GM12892 (cell line): ENCODE data around the gene SUN1.

Experiments used
- DNase-seq: peaks from one replicate; pipeline ENCODE4 v3.0.0; 2011; ENCODE audit not compliant: insufficient read length
- FAIRE-seq: peaks from 2 replicates; lab custom pipeline; 2011; peaks lifted over from hg19 to GRCh38; lab: Jason Lieb, UNC
- POLR2A ChIP-seq: IDR thresholded peaks from 2 replicates; pipeline ENCODE4 v1.6.1; 2011; ENCODE audit warnings: low read depth, low read length, control low read depth
- POLR2AphosphoS5 ChIP-seq: IDR thresholded peaks from 2 replicates; pipeline ENCODE4 v1.6.1; 2011; ENCODE audit warnings: low read depth, low read length, control low read depth
- TAF1 ChIP-seq: IDR thresholded peaks from 2 replicates; pipeline ENCODE4 v1.6.1; 2011; ENCODE audit warnings: low read depth, mild to moderate bottlenecking, control low read depth, low read length, borderline replicate concordance

The SUN1 gene

DNA sequence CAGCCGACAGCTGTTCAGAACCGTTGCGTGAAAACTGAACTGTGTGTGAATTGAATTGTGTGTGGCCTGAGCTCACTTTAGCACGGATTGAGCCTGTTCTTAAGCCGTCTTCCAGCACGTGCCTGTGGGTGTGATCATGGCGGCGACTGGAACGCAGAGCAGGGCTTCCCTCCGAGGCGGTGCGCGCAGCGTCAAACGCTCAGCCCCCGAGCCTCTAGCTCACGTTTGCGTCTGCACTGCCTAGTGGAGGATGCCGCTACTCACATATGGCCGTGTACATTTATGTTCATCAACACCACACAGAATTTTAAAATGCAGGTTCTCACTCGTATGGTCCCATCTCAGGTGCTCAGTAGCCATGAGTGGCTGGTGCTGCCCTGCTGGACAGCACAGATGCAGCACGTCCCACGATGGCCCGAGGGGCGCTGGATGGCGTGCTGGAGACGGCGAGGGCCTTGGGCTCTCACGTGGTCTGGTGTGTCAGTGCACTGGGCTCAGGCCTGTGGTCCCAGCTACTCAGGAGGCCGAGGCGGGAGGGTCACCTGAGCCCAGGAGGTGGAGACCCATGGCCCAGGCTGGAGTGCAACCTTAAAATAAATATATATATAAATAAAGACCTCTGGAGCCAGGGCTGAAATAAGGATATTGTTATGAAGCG lies 22.0 kb downstream of the SUN1 start:
- no peak for DNase-seq
- FAIRE-seq, result no peak
- no peak for TF ChIP-seq POLR2AphosphoS5
- TF ChIP-seq TAF1, result no peak
- TF ChIP-seq POLR2A, result no peak

GRCh38 chr7:855686-856369 lies 23.6 kb downstream of the SUN1 start:
- TF ChIP-seq POLR2AphosphoS5 (no peak), TAF1 (no peak)
- DNase-seq, result no peak
- FAIRE-seq, result no peak

- DNase-seq, result no peak
- TF ChIP-seq POLR2A (no peak), POLR2AphosphoS5 (no peak), TAF1 (no peak)
- FAIRE-seq, result no peak
These were observed 24.3 kb downstream of the SUN1 start for GRCh38 chr7:856444-857095.

GRCh38 chr7:857661-858060 lies 25.4 kb downstream of the SUN1 start:
- DNase-seq, result no peak
- FAIRE-seq, result no peak
- TF ChIP-seq POLR2AphosphoS5 (no peak), POLR2A (no peak), TAF1 (no peak)

DNA sequence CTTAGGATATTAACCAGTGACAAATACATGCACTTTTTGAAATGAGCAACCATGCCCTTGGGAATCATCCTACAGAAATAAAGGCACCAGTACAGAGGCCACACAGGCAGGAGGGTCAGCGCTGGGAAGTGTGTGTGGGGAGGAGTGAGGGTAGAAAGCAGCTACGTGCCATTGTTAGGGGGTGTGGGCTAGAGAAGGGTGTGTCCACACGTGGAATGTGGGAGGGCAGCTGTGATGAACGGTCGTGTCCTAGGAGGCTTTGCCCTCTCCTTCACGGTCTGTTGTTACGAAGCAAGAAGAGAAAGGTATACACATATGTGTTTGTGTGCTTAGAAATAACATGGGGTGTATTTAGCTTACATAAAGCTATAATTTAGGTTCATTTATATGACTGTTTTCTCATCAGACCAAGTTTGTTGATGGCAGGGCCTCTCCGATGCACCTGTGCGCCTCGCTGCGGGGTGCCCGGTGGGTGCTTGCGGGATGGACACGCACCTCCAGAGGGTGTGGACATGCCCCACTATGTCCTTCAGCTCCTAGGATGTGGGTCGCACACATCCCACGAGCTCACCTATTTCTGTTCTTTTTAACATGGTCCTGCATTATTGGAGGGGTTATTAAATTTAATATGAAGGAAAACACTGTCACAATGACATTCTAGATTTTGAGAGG lies 27.2 kb downstream of the SUN1 start:
- TF ChIP-seq POLR2A (no peak), POLR2AphosphoS5 (no peak), TAF1 (no peak)
- no peak for DNase-seq
- FAIRE-seq, result no peak

GRCh38 chr7:860149-860548 lies 27.9 kb downstream of the SUN1 start:
- no peak for DNase-seq
- no peak for TF ChIP-seq POLR2A
- TF ChIP-seq POLR2AphosphoS5, result no peak
- no peak for TF ChIP-seq TAF1
- FAIRE-seq, result no peak

- no peak for TF ChIP-seq TAF1
- no peak for TF ChIP-seq POLR2A
- TF ChIP-seq POLR2AphosphoS5, result no peak
- DNase-seq (no peak), FAIRE-seq (no peak)
These were observed 28.9 kb downstream of the SUN1 start for GRCh38 chr7:861222-861621.

GRCh38 chr7:862157-862556 lies 29.9 kb downstream of the SUN1 start:
- TF ChIP-seq POLR2AphosphoS5, result no peak
- TF ChIP-seq TAF1, result no peak
- no peak for TF ChIP-seq POLR2A
- DNase-seq (no peak), FAIRE-seq (no peak)

DNA sequence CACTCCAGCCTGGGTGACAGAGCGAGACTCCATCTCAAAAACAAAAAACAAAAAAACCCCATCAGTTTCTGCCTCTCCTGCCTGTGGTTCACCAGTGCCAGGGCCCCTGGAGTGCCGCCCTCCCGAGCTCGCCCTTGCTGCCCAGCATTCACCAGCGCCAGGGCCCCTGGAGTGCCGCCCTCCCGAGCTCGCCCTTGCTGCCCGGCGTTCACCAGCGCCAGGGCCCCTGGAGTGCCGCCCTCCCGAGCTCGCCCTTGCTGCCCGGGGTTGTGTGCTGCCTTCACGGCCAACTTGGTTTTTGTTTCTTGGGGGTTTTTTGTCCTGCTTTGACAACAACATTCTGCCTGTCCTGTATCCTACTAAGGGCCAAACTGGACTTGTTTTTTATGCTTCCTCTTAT lies 30.8 kb downstream of the SUN1 start:
- no peak for DNase-seq
- FAIRE-seq, result no peak

GRCh38 chr7:865921-866320 lies 33.6 kb downstream of the SUN1 start:
- TF ChIP-seq POLR2AphosphoS5 (no peak), TAF1 (no peak), POLR2A (no peak)
- DNase-seq (no peak), FAIRE-seq (no peak)

More for the DNA sequence above, 30.8 kb downstream of the SUN1 start:
- TF ChIP-seq TAF1, result no peak
- no peak for TF ChIP-seq POLR2A
- TF ChIP-seq POLR2AphosphoS5, result no peak

DNA sequence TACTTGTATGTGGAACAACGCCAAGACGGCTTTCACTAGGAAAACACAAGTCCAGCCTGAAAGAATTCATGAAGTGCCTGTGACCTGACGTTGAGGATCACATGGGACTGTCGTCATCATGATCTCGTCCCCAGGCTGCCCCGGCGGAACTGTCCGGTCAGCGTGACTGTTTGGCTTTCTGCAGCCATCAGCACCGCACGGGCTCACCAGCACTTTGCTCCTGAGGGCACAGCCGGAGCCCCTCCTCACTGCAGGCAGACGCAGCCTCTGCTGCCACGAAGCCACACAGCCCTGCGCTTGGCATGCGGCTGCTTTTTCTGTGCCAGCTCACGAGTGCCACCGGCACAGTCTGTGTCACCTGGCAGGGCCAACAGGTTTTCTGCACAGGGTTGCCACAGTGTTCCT lies 34.7 kb downstream of the SUN1 start:
- no peak for DNase-seq
- no peak for FAIRE-seq
- TF ChIP-seq POLR2A (no peak), TAF1 (no peak), POLR2AphosphoS5 (no peak)

DNA sequence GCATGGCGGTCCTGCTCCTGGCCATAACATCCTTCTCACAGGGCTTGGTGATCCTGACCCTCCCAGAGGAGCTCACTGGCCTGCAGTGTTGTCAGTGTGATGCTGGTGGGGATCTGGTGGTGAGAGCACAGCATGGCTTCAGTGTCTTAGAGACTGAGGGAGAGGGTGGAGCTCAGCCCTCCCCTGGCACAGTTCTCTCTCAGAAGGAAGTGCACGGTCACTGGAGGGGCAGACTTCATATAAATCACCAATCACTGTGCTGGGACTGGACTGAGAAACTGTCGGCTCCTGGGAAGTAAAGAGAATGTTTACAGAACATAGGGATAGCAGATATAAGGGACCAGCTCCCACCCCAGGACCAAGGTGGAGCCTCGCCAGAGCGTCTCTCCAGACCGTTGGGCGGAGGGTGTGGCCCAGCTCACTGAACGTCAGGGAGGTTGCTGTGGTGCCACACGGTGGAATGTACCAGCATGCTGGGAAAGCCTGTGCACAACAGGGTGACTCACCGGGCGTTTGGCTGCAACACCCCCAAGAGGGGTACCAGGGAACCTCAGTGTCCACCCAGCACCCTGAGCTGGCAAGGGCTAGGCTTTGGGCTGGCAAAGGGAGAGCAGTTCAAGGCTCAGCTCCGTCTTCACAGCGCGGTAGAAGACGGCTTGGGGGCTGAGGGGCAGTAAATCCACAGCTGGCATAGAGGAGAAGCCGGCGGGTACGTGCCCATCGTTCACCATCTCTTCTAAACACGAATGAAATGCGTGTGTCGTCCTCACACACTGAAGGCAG lies 35.3 kb downstream of the SUN1 start:
- FAIRE-seq (no peak), DNase-seq (no peak)
- TF ChIP-seq POLR2AphosphoS5 (no peak), TAF1 (no peak), POLR2A (no peak)
